GM12891 (cell line): Measurements from ENCODE around the gene CHRNA9.

Experiments
- POLR2A ChIP-seq: IDR thresholded peaks from 2 replicates; pipeline ENCODE4 v1.6.1; 2011; ENCODE audit warnings: low read depth, low read length, control low read depth
- POLR2AphosphoS5 ChIP-seq: IDR thresholded peaks from 2 replicates; pipeline ENCODE4 v1.6.1; 2011; ENCODE audit warnings: low read depth, low read length, control low read depth

DNA sequence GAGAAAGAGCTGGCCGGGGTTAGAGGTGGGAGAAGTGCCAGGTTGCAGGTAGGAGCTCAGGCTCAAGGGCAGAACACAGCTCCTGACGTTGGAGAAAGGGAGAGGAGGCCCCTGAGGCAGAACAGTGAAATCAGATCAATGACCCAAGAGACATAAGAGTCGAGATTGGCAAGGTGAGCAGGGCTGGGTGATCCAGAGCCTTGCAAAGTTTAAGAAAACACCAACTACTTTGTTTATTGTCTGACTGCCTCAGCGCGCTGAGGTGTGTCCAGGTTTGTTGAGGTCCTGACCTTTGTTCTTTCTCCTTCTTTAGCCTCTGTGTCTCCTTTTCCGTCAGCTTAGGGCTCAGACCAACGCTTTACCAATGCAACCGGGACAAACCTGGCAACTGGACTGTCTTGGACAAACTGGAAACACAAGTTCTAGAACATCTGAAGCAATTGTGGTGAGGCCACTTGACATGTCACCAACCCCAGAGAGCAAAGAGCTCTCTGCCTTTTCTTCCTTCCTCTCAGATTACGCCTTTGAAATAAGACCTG, 28.3 kb downstream of the CHRNA9 start:
- no peak for TF ChIP-seq POLR2AphosphoS5
- no peak for TF ChIP-seq POLR2A
